NB4 (cell line): Measurements from ENCODE around the gene KRTCAP3.
"Not testable (repeated sequence)": the region's sequence is repeated elsewhere in the genome, so short reads cannot be mapped to it uniquely, and the experiment has no call there.

Experiments used
- DNase-seq: peaks from one replicate; pipeline ENCODE4 v3.0.0; 2010; ENCODE audit warnings: low read depth
- H3K4me3 ChIP-seq: one replicate; pipeline ENCODE4 v1.5.1; 2011; ENCODE audit warnings: mild to moderate bottlenecking, low read depth, low read length, moderate library complexity
- CTCF ChIP-seq: IDR thresholded peaks from one replicate; pipeline ENCODE4 v1.5.1; 2012; ENCODE audit warnings: low read depth, low read length
- MAX ChIP-seq: IDR thresholded peaks from 2 replicates; pipeline ENCODE4 v1.6.1; 2011; ENCODE audit warnings: low read depth, low read length
- MYC ChIP-seq: IDR thresholded peaks from 2 replicates; pipeline ENCODE4 v1.6.1; 2011; ENCODE audit warnings: low read depth, low read length
- POLR2A ChIP-seq: IDR thresholded peaks from 2 replicates; pipeline ENCODE4 v1.6.1; 2011; ENCODE audit warnings: mild to moderate bottlenecking; ENCODE audit not compliant: insufficient read length; ENCODE audit errors: extremely low read depth

KRTCAP3 gene

GRCh38 chr2:27421660-27422250 lies 20.4 kb upstream of the KRTCAP3 start:
- DNase-seq, result no peak
- TF ChIP-seq MYC (no peak), CTCF (no peak), POLR2A (no peak), MAX (no peak)
- no peak overlapping the region for H3K4me3 ChIP-seq

GRCh38 chr2:27422958-27423357 lies 19.2 kb upstream of the KRTCAP3 start:
- DNase-seq, result no peak
- H3K4me3 ChIP-seq, result no peak overlapping the region
- no peak for TF ChIP-seq MAX
- no peak for TF ChIP-seq MYC
- TF ChIP-seq POLR2A, result no peak
- TF ChIP-seq CTCF, result no peak

GRCh38 chr2:27425039-27425438 lies 17.1 kb upstream of the KRTCAP3 start:
- not testable (repeated sequence) for H3K4me3 ChIP-seq, DNase-seq

GRCh38 chr2:27427863-27428212 lies 14.3 kb upstream of the KRTCAP3 start:
- TF ChIP-seq CTCF, result no peak
- peak overlapping the region; percentile 84 for H3K4me3 ChIP-seq
- no peak for DNase-seq

GRCh38 chr2:27428213-27428977 lies 13.8 kb upstream of the KRTCAP3 start, which contains the start of gene NRBP1:
TSS of gene NRBP1 (plus strand) at chr2:27428631. CDS start at chr2:27433274, 4,643 bp downstream.
- TF ChIP-seq CTCF (peak; percentile 29), MYC (no peak), POLR2A (peak; percentile 88), MAX (no peak)
- peak; percentile 95 for DNase-seq
- peak within 1 kb of the TSS; percentile 84 for H3K4me3 ChIP-seq

GRCh38 chr2:27428978-27429541 lies 13.1 kb upstream of the KRTCAP3 start:
- peak; percentile 93 for DNase-seq

More at GRCh38 chr2:27428978-27429541, 13.1 kb upstream of the KRTCAP3 start:
- TF ChIP-seq MYC, result peak; percentile 48; the same call in 1 of the 2 replicates
- TF ChIP-seq POLR2A, result no peak
- 0 out of 2 replicates have a peak, but pooled peaks have one; percentile 25 for TF ChIP-seq MAX
- H3K4me3 ChIP-seq, result peak overlapping the region; percentile 84
